WTC11 (cell line): Measurements from ENCODE around the gene CASQ2. TPM values are rescaled to one million over a fixed set of nuclear protein-coding genes. Genes with fewer than 3 reads are reported as not detected.

ENCODE experiments used
- ATAC-seq: fragments of 200-7000 bp; cut with Tn5 transposase; 2 replicates; pipeline ENCODE4 v1.10.0; 2021; ENCODE audit warnings: mild to moderate bottlenecking, moderate library complexity
- CTCF ChIA-PET: fragments of 300-600 bp; sonication (Branson Sonifier 250); formaldehyde crosslinking; loops from one replicate; lab custom pipeline; 2021; ENCODE audit warnings: antibody characterized with exemption; lab: Charles Lee
- POLR2A ChIA-PET: fragments of 350-600 bp; sonication (Branson Sonifier 250); formaldehyde crosslinking; loops from one replicate; lab custom pipeline; 2021; ENCODE audit warnings: antibody characterized with exemption; lab: Charles Lee
- DNase-seq: peaks from one replicate; pipeline ENCODE4 v3.0.0; 2021; ENCODE audit warnings: low spot score
- H3K27ac Mint-ChIP-seq: 2 replicates; pipeline ENCODE4 v1.8.0; 2021; ENCODE audit warnings: mixed read lengths
- H3K27me3 Mint-ChIP-seq: 2 replicates; pipeline ENCODE4 v1.8.0; 2021; ENCODE audit warnings: low read depth, mild to moderate bottlenecking, moderate library complexity, mixed read lengths
- H3K36me3 Mint-ChIP-seq: 2 replicates; pipeline ENCODE4 v1.8.0; 2021; ENCODE audit warnings: mixed read lengths
- H3K4me1 Mint-ChIP-seq: 2 replicates; pipeline ENCODE4 v1.8.0; 2022; ENCODE audit warnings: mixed read lengths
- H3K4me3 Mint-ChIP-seq: 2 replicates; pipeline ENCODE4 v1.8.0; 2021; ENCODE audit warnings: mild to moderate bottlenecking, moderate library complexity, mixed read lengths
- H3K9me3 Mint-ChIP-seq: 2 replicates; pipeline ENCODE4 v1.8.0; 2021; ENCODE audit warnings: mixed read lengths
- ATF1 ChIP-seq: sonication (generic); formaldehyde crosslinking; IDR thresholded peaks from 2 replicates; pipeline ENCODE4 v1.8.1; 2023; ENCODE audit warnings: mild to moderate bottlenecking, moderate library complexity, missing genetic modification reagents
- CREM ChIP-seq: sonication (generic); formaldehyde crosslinking; IDR thresholded peaks from 2 replicates; pipeline ENCODE4 v1.8.1; 2022; ENCODE audit warnings: mild to moderate bottlenecking, missing genetic modification reagents, moderate library complexity
- E2F5 ChIP-seq: sonication (generic); formaldehyde crosslinking; IDR thresholded peaks from 2 replicates; pipeline ENCODE4 v1.8.1; 2022; ENCODE audit warnings: mild to moderate bottlenecking, moderate library complexity, missing genetic modification reagents
- FOXK1 ChIP-seq: sonication (generic); formaldehyde crosslinking; IDR thresholded peaks from 2 replicates; pipeline ENCODE4 v1.8.0; 2022; ENCODE audit warnings: mild to moderate bottlenecking, moderate library complexity, missing genetic modification reagents
- FOXP1 ChIP-seq: sonication (generic); formaldehyde crosslinking; IDR thresholded peaks from 2 replicates; pipeline ENCODE4 v1.8.0; 2022; ENCODE audit warnings: missing genetic modification reagents, mild to moderate bottlenecking, moderate library complexity, borderline replicate concordance
- GRHL2 ChIP-seq: fragments of 250-450 bp; sonication (Bioruptor Pico); IDR thresholded peaks from 2 replicates; pipeline ENCODE4 v1.8.0; 2022; ENCODE audit warnings: mild to moderate bottlenecking, moderate library complexity; ENCODE audit not compliant: insufficient replicate concordance, severe bottlenecking
- NR1H2 ChIP-seq: sonication (generic); formaldehyde crosslinking; IDR thresholded peaks from 2 replicates; pipeline ENCODE4 v1.9.0; 2021; ENCODE audit warnings: mild to moderate bottlenecking, moderate library complexity, missing genetic modification reagents
- NR2C2 ChIP-seq: sonication (generic); formaldehyde crosslinking; IDR thresholded peaks from 2 replicates; pipeline ENCODE4 v1.8.0; 2022; ENCODE audit warnings: mild to moderate bottlenecking, missing genetic modification reagents
- PRRX2 ChIP-seq: fragments of 250-450 bp; sonication (Bioruptor Pico); IDR thresholded peaks from 2 replicates; pipeline ENCODE4 v1.8.0; 2021; ENCODE audit warnings: mild to moderate bottlenecking
- SMAD4 ChIP-seq: sonication (generic); formaldehyde crosslinking; IDR thresholded peaks from 2 replicates; pipeline ENCODE4 v1.8.0; 2022; ENCODE audit warnings: mild to moderate bottlenecking, missing genetic modification reagents
- SOX15 ChIP-seq: fragments of 250-450 bp; sonication (Bioruptor Pico); IDR thresholded peaks from 2 replicates; pipeline ENCODE4 v1.9.0; 2021; ENCODE audit warnings: mild to moderate bottlenecking
- TEAD1 ChIP-seq: sonication (generic); formaldehyde crosslinking; IDR thresholded peaks from 2 replicates; pipeline ENCODE4 v1.8.0; 2022; ENCODE audit warnings: mild to moderate bottlenecking, missing genetic modification reagents
- TEAD4 ChIP-seq: sonication (generic); formaldehyde crosslinking; IDR thresholded peaks from 2 replicates; pipeline ENCODE4 v1.8.0; 2022; ENCODE audit warnings: mild to moderate bottlenecking, missing genetic modification reagents
- ZBTB43 ChIP-seq: sonication (generic); formaldehyde crosslinking; IDR thresholded peaks from 2 replicates; pipeline ENCODE4 v1.8.1; 2023; ENCODE audit warnings: mild to moderate bottlenecking, missing genetic modification reagents
- ZNF263 ChIP-seq: sonication (generic); formaldehyde crosslinking; IDR thresholded peaks from 2 replicates; pipeline ENCODE4 v1.8.1; 2022; ENCODE audit warnings: low read depth, mild to moderate bottlenecking, moderate library complexity, missing genetic modification reagents
- ZNF416 ChIP-seq: fragments of 250-450 bp; sonication (Bioruptor Pico); IDR thresholded peaks from 2 replicates; pipeline ENCODE4 v1.9.0; 2021; ENCODE audit warnings: mild to moderate bottlenecking, inconsistent platforms
- ZSCAN18 ChIP-seq: fragments of 250-450 bp; sonication (Bioruptor Pico); IDR thresholded peaks from 2 replicates; pipeline ENCODE4 v2.1.2; 2022; ENCODE audit warnings: mild to moderate bottlenecking, moderate library complexity
- total RNA-seq: library from RNA; stranded (reverse); gene quantifications from 3 replicates; pipeline ENCODE4 v1.2.3, GENCODE V29; 2021
- TF ChIP-seq, protein P1 (sequence below): fragments of 250-450 bp; sonication (Bioruptor Pico); IDR thresholded peaks from 2 replicates; pipeline ENCODE4 v1.9.0; 2021; ENCODE audit warnings: mild to moderate bottlenecking
- TF ChIP-seq, protein P2 (sequence below): sonication (generic); formaldehyde crosslinking; IDR thresholded peaks from 2 replicates; pipeline ENCODE4 v1.8.0; 2023; ENCODE audit warnings: missing genetic modification reagents
- TF ChIP-seq, protein P3 (sequence below): sonication (generic); formaldehyde crosslinking; IDR thresholded peaks from 2 replicates; pipeline ENCODE4 v1.8.1; 2022; ENCODE audit warnings: missing genetic modification reagents, borderline replicate concordance
- TF ChIP-seq, protein P4 (sequence below): sonication (generic); formaldehyde crosslinking; IDR thresholded peaks from 2 replicates; pipeline ENCODE4 v1.8.0; 2022; ENCODE audit warnings: mild to moderate bottlenecking, missing genetic modification reagents

Gene CASQ2
- total RNA-seq, 1 experiment from 2014 or later: not detected

- peak; percentile 17; the same call in 1 of the 2 replicates for ATAC-seq
- no peaks in the 10 kb centered on the region; the same call in 1 of the 2 replicates for H3K27me3 Mint-ChIP-seq
- POLR2A ChIA-PET: no interaction called here
- CTCF ChIA-PET: interaction anchor here (0.5 to 1.6 kb wide), 3 partner anchors 22 to 1310 kb away, joined by 3 to 7 read pairs (median 4); no protein-coding TSS in a partner anchor
- no peak for DNase-seq
- H3K4me3 Mint-ChIP-seq: no peak overlapping the region
- H3K36me3 Mint-ChIP-seq: peaks cover 4% of the 10 kb centered on the region; the same call in 1 of the 2 replicates
- H3K27ac Mint-ChIP-seq: no peak overlapping the region
- peaks cover 10% of the 10 kb centered on the region for H3K9me3 Mint-ChIP-seq
- TF ChIP-seq, protein P1, sequence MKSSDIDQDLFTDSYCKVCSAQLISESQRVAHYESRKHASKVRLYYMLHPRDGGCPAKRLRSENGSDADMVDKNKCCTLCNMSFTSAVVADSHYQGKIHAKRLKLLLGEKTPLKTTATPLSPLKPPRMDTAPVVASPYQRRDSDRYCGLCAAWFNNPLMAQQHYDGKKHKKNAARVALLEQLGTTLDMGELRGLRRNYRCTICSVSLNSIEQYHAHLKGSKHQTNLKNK: no peak
- TF ChIP-seq, protein P2, sequence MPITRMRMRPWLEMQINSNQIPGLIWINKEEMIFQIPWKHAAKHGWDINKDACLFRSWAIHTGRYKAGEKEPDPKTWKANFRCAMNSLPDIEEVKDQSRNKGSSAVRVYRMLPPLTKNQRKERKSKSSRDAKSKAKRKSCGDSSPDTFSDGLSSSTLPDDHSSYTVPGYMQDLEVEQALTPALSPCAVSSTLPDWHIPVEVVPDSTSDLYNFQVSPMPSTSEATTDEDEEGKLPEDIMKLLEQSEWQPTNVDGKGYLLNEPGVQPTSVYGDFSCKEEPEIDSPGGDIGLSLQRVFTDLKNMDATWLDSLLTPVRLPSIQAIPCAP: no peak
- TF ChIP-seq CREM (CRISPR knock-in tag): no peak
- TF ChIP-seq ZNF416: no peak
- no peak for TF ChIP-seq NR1H2 (CRISPR knock-in tag)
- TF ChIP-seq, protein P3, sequence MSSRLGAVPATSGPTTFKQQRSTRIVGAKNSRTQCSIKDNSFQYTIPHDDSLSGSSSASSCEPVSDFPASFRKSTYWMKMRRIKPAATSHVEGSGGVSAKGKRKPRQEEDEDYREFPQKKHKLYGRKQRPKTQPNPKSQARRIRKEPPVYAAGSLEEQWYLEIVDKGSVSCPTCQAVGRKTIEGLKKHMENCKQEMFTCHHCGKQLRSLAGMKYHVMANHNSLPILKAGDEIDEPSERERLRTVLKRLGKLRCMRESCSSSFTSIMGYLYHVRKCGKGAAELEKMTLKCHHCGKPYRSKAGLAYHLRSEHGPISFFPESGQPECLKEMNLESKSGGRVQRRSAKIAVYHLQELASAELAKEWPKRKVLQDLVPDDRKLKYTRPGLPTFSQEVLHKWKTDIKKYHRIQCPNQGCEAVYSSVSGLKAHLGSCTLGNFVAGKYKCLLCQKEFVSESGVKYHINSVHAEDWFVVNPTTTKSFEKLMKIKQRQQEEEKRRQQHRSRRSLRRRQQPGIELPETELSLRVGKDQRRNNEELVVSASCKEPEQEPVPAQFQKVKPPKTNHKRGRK (CRISPR knock-in tag): no peak
- TF ChIP-seq PRRX2 (CRISPR knock-in tag): no peak
- TF ChIP-seq ATF1: no peak
- TF ChIP-seq ZBTB43: no peak
- no peak for TF ChIP-seq SMAD4 (CRISPR knock-in tag)
- no peak for TF ChIP-seq NR2C2
- TF ChIP-seq, protein P4, sequence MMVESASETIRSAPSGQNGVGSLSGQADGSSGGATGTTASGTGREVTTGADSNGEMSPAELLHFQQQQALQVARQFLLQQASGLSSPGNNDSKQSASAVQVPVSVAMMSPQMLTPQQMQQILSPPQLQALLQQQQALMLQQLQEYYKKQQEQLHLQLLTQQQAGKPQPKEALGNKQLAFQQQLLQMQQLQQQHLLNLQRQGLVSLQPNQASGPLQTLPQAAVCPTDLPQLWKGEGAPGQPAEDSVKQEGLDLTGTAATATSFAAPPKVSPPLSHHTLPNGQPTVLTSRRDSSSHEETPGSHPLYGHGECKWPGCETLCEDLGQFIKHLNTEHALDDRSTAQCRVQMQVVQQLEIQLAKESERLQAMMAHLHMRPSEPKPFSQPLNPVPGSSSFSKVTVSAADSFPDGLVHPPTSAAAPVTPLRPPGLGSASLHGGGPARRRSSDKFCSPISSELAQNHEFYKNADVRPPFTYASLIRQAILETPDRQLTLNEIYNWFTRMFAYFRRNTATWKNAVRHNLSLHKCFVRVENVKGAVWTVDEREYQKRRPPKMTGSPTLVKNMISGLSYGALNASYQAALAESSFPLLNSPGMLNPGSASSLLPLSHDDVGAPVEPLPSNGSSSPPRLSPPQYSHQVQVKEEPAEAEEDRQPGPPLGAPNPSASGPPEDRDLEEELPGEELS (CRISPR knock-in tag): no peak
- TF ChIP-seq E2F5: no peak
- H3K4me1 Mint-ChIP-seq: peaks cover 55% of the 10 kb centered on the region
These were observed 24.6 kb upstream of the CASQ2 start for GRCh38 chr1:115793162-115793561.

DNA sequence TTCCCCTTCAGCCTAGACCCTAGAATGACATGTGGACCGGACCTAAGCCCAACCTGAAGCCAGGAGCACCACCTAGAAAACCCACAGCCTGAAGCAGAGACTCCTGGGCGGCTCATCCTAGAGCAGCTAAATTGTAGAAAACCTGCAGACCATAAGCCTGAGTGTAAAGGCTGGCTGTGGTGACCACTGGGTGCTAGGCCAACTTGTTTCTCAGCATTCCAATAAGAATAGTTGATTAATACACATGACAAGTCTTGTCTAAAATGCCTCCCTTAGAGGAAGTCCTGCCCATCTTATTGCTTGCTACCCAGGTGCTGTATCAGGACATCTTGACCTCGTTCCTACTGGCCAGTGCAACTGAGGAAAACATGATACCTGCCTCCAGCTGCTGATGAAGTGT, 23.3 kb upstream of the CASQ2 start:
- Mint-ChIP-seq H3K36me3 (peaks cover 14% of the 10 kb centered on the region), H3K27ac (no peak overlapping the region), H3K4me1 (peaks cover 43% of the 10 kb centered on the region), H3K4me3 (no peak overlapping the region), H3K9me3 (peaks cover 22% of the 10 kb centered on the region), H3K27me3 (no peaks in the 10 kb centered on the region; the same call in 1 of the 2 replicates)
- TF ChIP-seq ZNF263 (CRISPR knock-in tag): no peak
- no peak for DNase-seq
- CTCF ChIA-PET: interaction anchor here (1.2 to 1.6 kb wide), 2 partner anchors 20 to 229 kb away, joined by 4 to 7 read pairs; no protein-coding TSS in a partner anchor
- POLR2A ChIA-PET: no interaction called here
- ATAC-seq: no peak

DNA sequence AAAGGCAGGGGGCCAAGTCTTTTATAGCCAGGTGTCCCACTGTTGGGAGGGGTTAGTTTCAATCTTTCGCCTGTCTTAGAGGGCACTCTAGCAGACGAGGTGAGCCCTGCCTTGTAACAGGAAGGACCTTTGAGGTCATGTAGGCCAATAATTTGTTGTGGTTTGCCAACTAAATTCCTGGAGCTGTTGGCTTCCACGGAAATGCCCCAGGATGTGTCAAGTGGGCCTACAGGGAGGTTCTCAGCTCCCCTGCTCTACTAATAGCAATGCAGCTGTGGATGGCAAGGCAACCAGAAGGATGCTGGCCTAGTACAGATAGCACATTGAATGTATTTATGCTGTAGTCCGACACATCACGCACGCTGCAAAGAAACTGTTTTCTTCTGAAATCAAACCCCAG, 22.3 kb upstream of the CASQ2 start:
- H3K9me3 Mint-ChIP-seq: peaks cover 25% of the 10 kb centered on the region
- no peak overlapping the region for H3K4me3 Mint-ChIP-seq
- no peaks in the 10 kb centered on the region; the same call in 1 of the 2 replicates for H3K27me3 Mint-ChIP-seq
- DNase-seq: no peak
- 0 out of 2 replicates have a peak, but pooled peaks have one; percentile 34 for ATAC-seq
- ChIA-PET POLR2A (no interaction called here), CTCF (interaction anchor here (0.9 to 1.0 kb wide), 2 partner anchors 19 to 26 kb away, joined by 3 read pairs; no protein-coding TSS in a partner anchor)
- no peak overlapping the region for H3K27ac Mint-ChIP-seq
- peaks cover 35% of the 10 kb centered on the region for H3K4me1 Mint-ChIP-seq
- peaks cover 16% of the 10 kb centered on the region for H3K36me3 Mint-ChIP-seq
- TF ChIP-seq FOXK1 (no peak), GRHL2 (CRISPR knock-in tag) (no peak), ZSCAN18 (no peak), ZNF416 (no peak), SOX15 (no peak), TEAD1 (CRISPR knock-in tag) (no peak), FOXP1 (no peak), TEAD4 (CRISPR knock-in tag) (no peak)
- TF ChIP-seq, protein P3 (CRISPR knock-in tag): no peak
